Fibroblast of lung (primary cell): ENCODE data around the gene CA9. TPM values are rescaled to one million over a fixed set of nuclear protein-coding genes. Genes with fewer than 3 reads are reported as not detected.

ENCODE experiments used
- DNase-seq, 2 donors: peaks; one replicate each; pipeline versions ENCODE4 v3.0.0 to v3.0.0-alpha.2; 2010; ENCODE audit warnings: low read depth in 2 of 2
- H2AFZ ChIP-seq: 2 replicates; pipeline ENCODE4 v1.5.1; 2012; ENCODE audit warnings: low read length, control low read depth, inconsistent platforms
- H3K27ac ChIP-seq: 2 replicates; pipeline ENCODE4 v1.5.1; 2011; ENCODE audit warnings: low read length, control low read depth; ENCODE audit not compliant: insufficient read depth
- H3K27me3 ChIP-seq: 2 replicates; pipeline ENCODE4 v1.5.1; 2011; ENCODE audit warnings: mild to moderate bottlenecking, low read length; ENCODE audit not compliant: control insufficient read depth, insufficient read depth
- H3K36me3 ChIP-seq: 2 replicates; pipeline ENCODE4 v1.5.1; 2011; ENCODE audit warnings: low read length; ENCODE audit not compliant: control insufficient read depth, insufficient read depth
- H3K4me1 ChIP-seq: 2 replicates; pipeline ENCODE4 v1.5.1; 2011; ENCODE audit warnings: low read length; ENCODE audit not compliant: control insufficient read depth, insufficient read depth; ENCODE audit errors: extremely low read depth
- H3K4me2 ChIP-seq: 2 replicates; pipeline ENCODE4 v1.5.1; 2011; ENCODE audit warnings: low read length, control low read depth; ENCODE audit not compliant: insufficient read depth; ENCODE audit errors: extremely low read depth
- H3K4me3 ChIP-seq, 4 experiments: fragments of 200-600 bp in 1 of 4; sonication (generic) in 1 of 4; replicated peaks in 1 of 4; 2 replicates each; pipeline ENCODE4 v1.5.1; 2011 to 2016; ENCODE audit warnings: low read length in 4 of 4, low read depth in 3 of 4, mild to moderate bottlenecking in 3 of 4, control low read depth in 2 of 4, inconsistent platforms in 1 of 4, mixed read lengths in 1 of 4; ENCODE audit not compliant: insufficient read depth in 1 of 4; ENCODE audit errors: control extremely low read depth in 1 of 4
- H3K79me2 ChIP-seq: 2 replicates; pipeline ENCODE4 v1.5.1; 2012; ENCODE audit warnings: mild to moderate bottlenecking, low read length, inconsistent platforms; ENCODE audit not compliant: control insufficient read depth, insufficient read depth
- H3K9ac ChIP-seq: 2 replicates; pipeline ENCODE4 v1.5.1; 2011; ENCODE audit warnings: mild to moderate bottlenecking, low read length, control low read depth; ENCODE audit not compliant: insufficient read depth
- H3K9me3 ChIP-seq: 2 replicates; pipeline ENCODE4 v1.5.1; 2012; ENCODE audit warnings: low read depth, low read length; ENCODE audit not compliant: control insufficient read depth, insufficient read depth
- H4K20me1 ChIP-seq: 2 replicates; pipeline ENCODE4 v1.5.1; 2011; ENCODE audit warnings: low read length; ENCODE audit not compliant: control insufficient read depth, insufficient read depth; ENCODE audit errors: extremely low read depth
- EZH2 ChIP-seq: IDR thresholded peaks from 2 replicates; pipeline ENCODE4 v1.5.1; 2012; ENCODE audit warnings: low read length, control low read depth, mild to moderate bottlenecking; ENCODE audit errors: missing control alignments
- polyA plus RNA-seq, 2 donors: library from polyadenylated mRNA; depleted of rRNA in 1 of 2; stranded (reverse) in 1 of 2; unstranded in 1 of 2; fragments of >200 nt; gene quantifications; 2 replicates each; pipeline ENCODE4 v1.2.1, GENCODE V29; 2011 to 2012; ENCODE audit warnings: missing spikeins in 1 of 2
- total RNA-seq: library from RNA; depleted of rRNA; stranded (reverse); fragments of >200 nt; gene quantifications from 2 replicates; pipeline ENCODE4 v1.2.1, GENCODE V29; 2014
- TF ChIP-seq, protein P1 (sequence below), 2 donors: IDR thresholded peaks in 1 of 2; conservative IDR thresholded peaks in 1 of 2; 1 replicate in 1 of 2; 2 replicates in 1 of 2; pipeline ENCODE4 v1.5.1; 2011 to 2012; ENCODE audit warnings: low read length in 2 of 2, control low read depth in 1 of 2, inconsistent platforms in 1 of 2, low read depth in 1 of 2, mild to moderate bottlenecking in 1 of 2

The CA9 gene
- total and polyA plus RNA-seq, 2 donors (not counting 1 experiment from before 2014, with no cell fraction given) = 0.17 to 0.59 TPM

DNA sequence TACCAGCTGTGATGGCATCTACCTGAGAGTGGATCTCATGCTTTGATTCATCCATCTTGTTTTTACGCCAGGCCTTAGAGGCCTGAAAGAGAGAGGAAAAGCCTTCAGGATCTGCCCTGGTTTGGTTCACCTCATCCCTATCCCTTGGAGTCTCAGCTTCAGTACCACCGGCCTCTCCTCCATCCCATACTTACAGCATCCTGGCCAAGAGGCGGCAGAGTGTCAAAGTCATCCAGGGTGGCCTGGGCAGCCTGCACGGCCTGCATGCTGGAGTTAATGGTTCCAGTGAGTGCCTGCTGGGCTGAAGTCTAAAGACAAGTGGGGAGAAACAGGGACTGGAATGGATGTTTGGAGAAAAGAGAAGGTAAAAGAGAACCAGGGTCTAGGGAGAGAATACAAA lies 45.8 kb downstream of the CA9 start:
- H4K20me1 ChIP-seq = no peaks in the 10 kb centered on the region
- H3K4me1 ChIP-seq = no peaks in the 10 kb centered on the region
- peaks cover 31% of the 10 kb centered on the region for H3K79me2 ChIP-seq

DNA sequence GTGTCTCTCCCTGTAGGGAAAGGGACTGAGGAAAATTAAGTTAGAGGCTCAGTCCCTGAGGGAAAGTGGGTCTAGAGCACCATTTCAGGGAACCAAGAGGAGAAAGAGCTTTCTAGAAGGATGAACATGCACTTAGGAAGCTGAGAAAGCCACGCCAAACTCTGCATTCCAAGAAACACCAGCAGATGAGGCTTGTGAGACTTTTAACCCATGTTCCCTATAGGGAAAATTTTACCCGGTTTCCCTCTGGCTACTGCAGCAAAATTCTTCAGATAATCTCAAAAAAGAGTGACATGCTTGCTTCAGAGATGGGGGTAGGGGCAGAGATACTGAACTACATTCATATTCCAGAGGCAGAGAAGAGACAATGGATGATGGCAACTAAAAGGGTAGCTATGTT lies 49.7 kb downstream of the CA9 start:
- H4K20me1 ChIP-seq = no peaks in the 10 kb centered on the region
- H3K4me3 ChIP-seq = no peak overlapping the region
- peaks cover 12% of the 10 kb centered on the region for H3K4me1 ChIP-seq
- H3K9me3 ChIP-seq = no peaks in the 10 kb centered on the region
- no peak for TF ChIP-seq EZH2
- TF ChIP-seq, protein P1, sequence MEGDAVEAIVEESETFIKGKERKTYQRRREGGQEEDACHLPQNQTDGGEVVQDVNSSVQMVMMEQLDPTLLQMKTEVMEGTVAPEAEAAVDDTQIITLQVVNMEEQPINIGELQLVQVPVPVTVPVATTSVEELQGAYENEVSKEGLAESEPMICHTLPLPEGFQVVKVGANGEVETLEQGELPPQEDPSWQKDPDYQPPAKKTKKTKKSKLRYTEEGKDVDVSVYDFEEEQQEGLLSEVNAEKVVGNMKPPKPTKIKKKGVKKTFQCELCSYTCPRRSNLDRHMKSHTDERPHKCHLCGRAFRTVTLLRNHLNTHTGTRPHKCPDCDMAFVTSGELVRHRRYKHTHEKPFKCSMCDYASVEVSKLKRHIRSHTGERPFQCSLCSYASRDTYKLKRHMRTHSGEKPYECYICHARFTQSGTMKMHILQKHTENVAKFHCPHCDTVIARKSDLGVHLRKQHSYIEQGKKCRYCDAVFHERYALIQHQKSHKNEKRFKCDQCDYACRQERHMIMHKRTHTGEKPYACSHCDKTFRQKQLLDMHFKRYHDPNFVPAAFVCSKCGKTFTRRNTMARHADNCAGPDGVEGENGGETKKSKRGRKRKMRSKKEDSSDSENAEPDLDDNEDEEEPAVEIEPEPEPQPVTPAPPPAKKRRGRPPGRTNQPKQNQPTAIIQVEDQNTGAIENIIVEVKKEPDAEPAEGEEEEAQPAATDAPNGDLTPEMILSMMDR (conservative IDR thresholded peaks at IDR 0.05 in 1 of 2, IDR thresholded peaks at IDR 0.05 in 1 of 2; ENCODE audit: low read depth in 1 of 2, low read length in 2 of 2) = no peak
- H3K36me3 ChIP-seq = peaks cover 53% of the 10 kb centered on the region
- H2AFZ ChIP-seq = no peak overlapping the region
- peaks cover 61% of the 10 kb centered on the region for H3K79me2 ChIP-seq
- no peak overlapping the region for H3K27ac ChIP-seq
- H3K27me3 ChIP-seq = no peaks in the 10 kb centered on the region
- no peak overlapping the region for H3K4me2 ChIP-seq
- DNase-seq = no peak
- H3K9ac ChIP-seq = no peak overlapping the region

More for the DNA sequence above, 45.8 kb downstream of the CA9 start:
- Histone ChIP-seq H3K4me2 (no peak overlapping the region), H2AFZ (no peak overlapping the region), H3K9me3 (no peaks in the 10 kb centered on the region), H3K9ac (no peak overlapping the region), H3K36me3 (peaks cover 66% of the 10 kb centered on the region), H3K4me3 (no peak overlapping the region), H3K27ac (no peak overlapping the region), H3K27me3 (no peaks in the 10 kb centered on the region)
- no peak for DNase-seq
- TF ChIP-seq, protein P1 (conservative IDR thresholded peaks at IDR 0.05 in 1 of 2, IDR thresholded peaks at IDR 0.05 in 1 of 2; ENCODE audit: low read depth in 1 of 2, low read length in 2 of 2) = no peak

DNA sequence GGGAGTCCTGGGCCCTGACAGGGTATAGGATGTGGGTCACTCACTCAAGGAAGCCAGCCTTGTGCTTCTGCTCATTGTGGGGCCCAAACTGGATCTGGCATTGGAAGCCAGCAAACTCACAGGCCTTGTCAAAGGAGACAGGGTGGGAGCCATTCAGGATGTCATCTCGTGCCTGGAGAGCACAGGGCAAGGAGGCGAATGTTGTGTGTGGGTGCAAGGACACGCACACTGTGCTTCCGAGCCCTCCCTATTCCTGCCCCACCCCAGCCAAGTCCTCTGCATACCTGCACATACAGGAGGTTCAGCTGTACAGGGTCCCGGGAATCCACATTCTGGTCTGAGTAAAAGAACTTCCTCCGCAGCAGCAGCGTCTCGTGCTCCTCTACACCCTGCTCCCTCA lies 50.2 kb downstream of the CA9 start:
- peaks cover 12% of the 10 kb centered on the region for H3K4me1 ChIP-seq
- H3K36me3 ChIP-seq = peaks cover 50% of the 10 kb centered on the region
- no peak for TF ChIP-seq EZH2
- TF ChIP-seq, protein P1 (conservative IDR thresholded peaks at IDR 0.05 in 1 of 2, IDR thresholded peaks at IDR 0.05 in 1 of 2; ENCODE audit: low read depth in 1 of 2, low read length in 2 of 2) = no peak
- H3K27me3 ChIP-seq = no peaks in the 10 kb centered on the region
- no peak overlapping the region for H3K27ac ChIP-seq
- no peaks in the 10 kb centered on the region for H4K20me1 ChIP-seq
- DNase-seq = no peak
- no peak overlapping the region for H3K4me2 ChIP-seq
- no peak overlapping the region for H2AFZ ChIP-seq
- no peaks in the 10 kb centered on the region for H3K9me3 ChIP-seq
- H3K79me2 ChIP-seq = peaks cover 65% of the 10 kb centered on the region
- no peak overlapping the region for H3K9ac ChIP-seq
- H3K4me3 ChIP-seq = no peak overlapping the region
